HG02759 (cell line): ENCODE results near the gene DENND1A.
"Not testable (repeated sequence)": the region's sequence is repeated elsewhere in the genome, so short reads cannot be mapped to it uniquely, and the experiment has no call there.

Experiments
- ATAC-seq: cut with Tn5 transposase; IDR thresholded peaks from one replicate; pipeline ENCODE4 v1.9.1; 2021; ENCODE audit warnings: mild to moderate bottlenecking, moderate library complexity; ENCODE audit not compliant: unreplicated experiment

Gene DENND1A

DNA sequence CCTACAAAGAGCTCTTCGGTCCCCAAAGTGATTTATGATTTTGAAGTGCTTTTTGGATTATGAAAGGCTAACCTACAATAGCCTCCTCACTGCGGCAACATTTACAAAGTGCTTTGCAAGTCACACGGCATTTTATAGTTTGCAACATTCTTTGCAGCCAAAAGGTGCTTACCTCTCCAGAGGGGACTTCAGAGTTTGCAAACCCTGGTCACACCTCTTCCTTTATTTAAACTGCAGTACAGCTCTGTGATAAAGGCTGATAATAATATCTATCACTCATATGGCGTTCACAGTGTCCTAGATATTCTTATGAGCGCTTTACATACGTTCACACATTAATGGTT is 594.0 kb downstream of the DENND1A start:
- ATAC-seq: no peak

- no peak for ATAC-seq
These were observed 594.5 kb downstream of the DENND1A start for GRCh38 chr9:123335193-123335985.

GRCh38 chr9:123334639-123335038 is 595.3 kb downstream of the DENND1A start:
- no peak for ATAC-seq

GRCh38 chr9:123333058-123333669 is 596.8 kb downstream of the DENND1A start:
- not testable (repeated sequence) for ATAC-seq

DNA sequence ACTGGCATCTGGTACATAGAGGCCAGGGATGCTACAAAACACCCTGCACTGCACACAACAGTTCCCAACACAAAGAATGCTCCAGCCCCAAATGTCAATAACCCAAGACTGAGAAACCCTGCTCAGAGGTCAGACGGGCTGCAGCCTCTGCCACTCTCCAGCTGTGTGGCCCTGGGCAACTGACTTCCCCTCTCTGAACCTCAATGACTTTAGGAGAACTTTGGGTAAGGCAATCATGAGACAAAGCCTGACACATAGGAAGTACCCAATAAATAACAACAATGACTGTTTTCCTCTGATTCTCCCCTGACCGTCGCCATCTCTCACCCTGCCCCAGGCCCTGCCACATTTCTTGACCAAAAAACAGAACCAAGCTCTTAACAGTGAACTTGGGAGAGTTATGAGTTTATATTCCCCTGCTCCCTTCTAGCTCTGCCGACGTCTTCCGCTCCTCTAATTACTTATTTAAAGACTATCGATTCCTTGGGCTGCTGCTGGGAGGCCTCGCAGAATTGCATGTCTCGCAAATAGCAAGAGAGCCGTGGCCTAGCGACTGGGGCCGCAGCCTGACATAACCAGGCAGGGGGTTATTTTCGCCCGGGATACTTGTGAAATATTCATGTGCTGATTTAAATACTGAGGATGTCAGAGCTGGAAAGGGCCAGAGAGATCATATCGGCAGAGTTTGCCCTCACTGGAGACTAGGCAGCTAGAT is 598.4 kb downstream of the DENND1A start:
- ATAC-seq: no peak
